ENCODE results near the gene SLC35B2.
A peak's percentile ranks its signal among the peaks of the same experiment; 100 is the strongest.
"Not testable (repeated sequence)": the region's sequence is repeated elsewhere in the genome, so short reads cannot be mapped to it uniquely, and the experiment has no call there.

The SLC35B2 gene

GRCh38 chr6:44232676-44233566 lies 24.4 kb downstream of the SLC35B2 start:
- no peak for DNase-seq

GRCh38 chr6:44231426-44231825 lies 25.9 kb downstream of the SLC35B2 start:
- not testable (repeated sequence) for DNase-seq

- no peak for DNase-seq
Observed at GRCh38 chr6:44230034-44230675, 27.2 kb downstream of the SLC35B2 start.

GRCh38 chr6:44229376-44230033 lies 27.8 kb downstream of the SLC35B2 start:
- no peak for DNase-seq

GRCh38 chr6:44228836-44229235 lies 28.5 kb downstream of the SLC35B2 start:
- no peak for DNase-seq

- DNase-seq: no peak
Observed at GRCh38 chr6:44228433-44228832, 28.9 kb downstream of the SLC35B2 start.

GRCh38 chr6:44228031-44228430 lies 29.3 kb downstream of the SLC35B2 start:
- DNase-seq: no peak

GRCh38 chr6:44227148-44227793 lies 30.1 kb downstream of the SLC35B2 start:
- no peak for DNase-seq

GRCh38 chr6:44226368-44227147 lies 30.8 kb downstream of the SLC35B2 start:
- no peak for DNase-seq

- DNase-seq: no peak
Observed at GRCh38 chr6:44225579-44226325, 31.6 kb downstream of the SLC35B2 start.

GRCh38 chr6:44224965-44225305 lies 32.4 kb downstream of the SLC35B2 start:
- DNase-seq: no peak

GRCh38 chr6:44224029-44224964 lies 33.0 kb downstream of the SLC35B2 start:
- no peak for DNase-seq

- DNase-seq: peak; percentile 89
Observed at GRCh38 chr6:44223319-44224028, 33.9 kb downstream of the SLC35B2 start, which contains the start of gene SLC29A1. Gene SLC29A1 (plus strand): TSS chr6:44223595. CDS start chr6:44227314, 3,719 bp downstream.

GRCh38 chr6:44222486-44223318 lies 34.6 kb downstream of the SLC35B2 start:
- DNase-seq: no peak

GRCh38 chr6:44221961-44222335 lies 35.4 kb downstream of the SLC35B2 start:
- DNase-seq: no peak

GRCh38 chr6:44221291-44221960 lies 35.9 kb downstream of the SLC35B2 start:
- DNase-seq: peak; percentile 81

GRCh38 chr6:44220913-44221290 lies 36.4 kb downstream of the SLC35B2 start:
- DNase-seq: no peak
